Measurements from ENCODE around the gene LRFN2. TPM values are rescaled to one million over a fixed set of nuclear protein-coding genes. Genes with fewer than 3 reads are reported as not detected.

Gene LRFN2
- total RNA-seq, 1 donor from 2014 or later: not detected

- H3K36me3 Mint-ChIP-seq (ENCODE audit: low read depth): no peaks in the 10 kb centered on the region
- H3K9me3 Mint-ChIP-seq: no peaks in the 10 kb centered on the region
- no peaks in the 10 kb centered on the region for H3K4me1 Mint-ChIP-seq
- H3K27ac Mint-ChIP-seq (ENCODE audit: unreplicated experiment): no peak overlapping the region
- H3K27me3 Mint-ChIP-seq (ENCODE audit: low read depth): no peaks in the 10 kb centered on the region
- H3K4me3 Mint-ChIP-seq: no peak overlapping the region
- DNase-seq (ENCODE audit: low read depth, low spot score): no peak
- TF ChIP-seq CTCF (conservative IDR thresholded peaks at IDR 0.05): no peak
Observed at GRCh38 chr6:40569162-40569910, 17.8 kb downstream of the LRFN2 start.

DNA sequence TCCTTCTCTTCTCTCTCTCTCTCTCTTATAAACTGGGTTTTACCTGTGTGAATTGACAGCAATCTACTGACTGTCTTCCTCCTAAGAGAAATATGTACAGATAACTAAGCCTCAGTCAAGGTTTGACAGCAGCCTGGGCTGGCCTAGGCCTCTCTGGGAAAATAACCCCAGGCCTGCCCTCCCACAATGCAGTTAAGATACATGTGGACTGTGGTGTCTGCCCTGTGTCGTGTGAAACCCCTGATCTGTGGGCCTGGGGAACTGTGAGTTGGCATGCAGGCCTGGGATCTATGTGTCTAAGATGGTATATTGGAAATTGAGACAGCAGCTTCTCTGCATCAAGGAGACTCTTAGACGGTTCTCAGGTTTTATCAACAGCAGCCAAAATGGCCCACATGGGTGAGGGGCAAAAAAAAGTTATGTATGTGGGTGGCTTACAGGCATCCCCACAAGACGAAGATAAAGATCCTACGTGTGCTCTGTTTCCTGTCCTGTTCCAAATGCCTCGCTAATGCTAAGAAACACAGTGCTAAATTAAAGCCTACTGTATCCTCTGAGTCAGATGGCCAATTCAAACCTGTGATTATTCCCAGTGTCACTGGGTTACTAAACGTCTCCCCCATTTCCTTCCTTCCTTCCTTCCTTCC, 19.0 kb downstream of the LRFN2 start:
- no peaks in the 10 kb centered on the region for H3K9me3 Mint-ChIP-seq
- DNase-seq (ENCODE audit: low read depth, low spot score): no peak
- no peaks in the 10 kb centered on the region for H3K4me1 Mint-ChIP-seq
- H3K36me3 Mint-ChIP-seq (ENCODE audit: low read depth): no peaks in the 10 kb centered on the region
- H3K27ac Mint-ChIP-seq (ENCODE audit: unreplicated experiment): no peak overlapping the region
- H3K27me3 Mint-ChIP-seq (ENCODE audit: low read depth): no peaks in the 10 kb centered on the region
- H3K4me3 Mint-ChIP-seq: no peak overlapping the region
- no peak for TF ChIP-seq CTCF (conservative IDR thresholded peaks at IDR 0.05)

- no peak for TF ChIP-seq CTCF (conservative IDR thresholded peaks at IDR 0.05)
- no peaks in the 10 kb centered on the region for H3K4me1 Mint-ChIP-seq
- H3K27ac Mint-ChIP-seq (ENCODE audit: unreplicated experiment): peak overlapping the region; percentile 17
- H3K36me3 Mint-ChIP-seq (ENCODE audit: low read depth): no peaks in the 10 kb centered on the region
- no peak for DNase-seq (ENCODE audit: low read depth, low spot score)
- H3K4me3 Mint-ChIP-seq: no peak overlapping the region
- no peaks in the 10 kb centered on the region for H3K27me3 Mint-ChIP-seq (ENCODE audit: low read depth)
- no peaks in the 10 kb centered on the region for H3K9me3 Mint-ChIP-seq
Observed at GRCh38 chr6:40563111-40563510, 24.1 kb downstream of the LRFN2 start.

DNA sequence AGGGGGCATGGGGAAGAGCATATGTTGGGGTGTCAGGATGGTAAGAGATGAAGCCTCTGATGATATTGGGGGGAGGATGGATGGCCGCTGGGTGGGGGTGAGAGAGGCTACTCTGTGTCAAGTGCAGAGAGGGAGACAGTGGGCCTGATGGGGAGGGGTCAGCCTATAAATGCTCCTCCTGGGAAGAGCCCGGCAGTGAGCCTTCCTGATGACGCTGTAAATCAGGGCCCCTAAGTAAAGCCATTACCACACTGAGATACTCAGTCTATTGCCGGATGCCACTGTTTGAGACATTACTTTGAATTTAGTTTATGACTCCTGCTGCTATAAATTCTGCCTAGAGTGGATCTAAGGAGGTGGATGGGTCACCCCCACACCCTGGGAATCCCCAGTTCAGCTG, 28.1 kb downstream of the LRFN2 start:
- Mint-ChIP-seq H3K4me3 (no peak overlapping the region), H3K27ac (ENCODE audit: unreplicated experiment) (no peak overlapping the region), H3K27me3 (ENCODE audit: low read depth) (no peaks in the 10 kb centered on the region), H3K9me3 (no peaks in the 10 kb centered on the region), H3K36me3 (ENCODE audit: low read depth) (no peaks in the 10 kb centered on the region), H3K4me1 (no peaks in the 10 kb centered on the region)
- DNase-seq (ENCODE audit: low read depth, low spot score): no peak
- no peak for TF ChIP-seq CTCF (conservative IDR thresholded peaks at IDR 0.05)

- Mint-ChIP-seq H3K4me3 (no peak overlapping the region), H3K4me1 (no peaks in the 10 kb centered on the region), H3K27ac (ENCODE audit: unreplicated experiment) (no peak overlapping the region), H3K9me3 (no peaks in the 10 kb centered on the region), H3K27me3 (ENCODE audit: low read depth) (no peaks in the 10 kb centered on the region), H3K36me3 (ENCODE audit: low read depth) (no peaks in the 10 kb centered on the region)
- no peak for DNase-seq (ENCODE audit: low read depth, low spot score)
- no peak for TF ChIP-seq CTCF (conservative IDR thresholded peaks at IDR 0.05)
Observed at GRCh38 chr6:40558102-40558501, 29.1 kb downstream of the LRFN2 start.

Measured in neural crest cell (in vitro differentiated cells).